ENCODE data around the gene CES5A.

CES5A gene

GRCh38 chr16:55825115-55825728 lies 50.0 kb downstream of the CES5A start:
- no peaks in the 10 kb centered on the region for H3K36me3 ChIP-seq (ENCODE audit: control insufficient read depth, insufficient read depth, low read length)
- no peak overlapping the region for H2BK15ac ChIP-seq (replicated peaks; ENCODE audit: low read depth)
- no peaks in the 10 kb centered on the region for H3K79me1 ChIP-seq (ENCODE audit: low read length)
- no peak overlapping the region for H3K4me3 ChIP-seq (ENCODE audit: low read length)
- no peak overlapping the region for H3K4me2 ChIP-seq (ENCODE audit: low read length)
- no peak overlapping the region for H3K4ac ChIP-seq (ENCODE audit: low read depth, low read length)
- no peak overlapping the region for H4K8ac ChIP-seq (ENCODE audit: low read depth, low read length)
- H3K79me2 ChIP-seq (ENCODE audit: control insufficient read depth, insufficient read depth, low read length): no peaks in the 10 kb centered on the region
- no peak overlapping the region for H3K27ac ChIP-seq (ENCODE audit: low read depth, low read length)
- H3K56ac ChIP-seq (ENCODE audit: low read length): no peak overlapping the region
- no CpG with 5 or more reads among the region's 6 CpGs for WGBS (ENCODE audit: extremely low coverage, insufficient coverage, low lambda C conversion rate)
- H3K27me3 ChIP-seq (ENCODE audit: insufficient read depth, low read length, poor library complexity): no peaks in the 10 kb centered on the region
- DNase-seq: no peak
- no peak overlapping the region for H2BK5ac ChIP-seq (ENCODE audit: low read length)
- H2AK5ac ChIP-seq (ENCODE audit: low read length): no peak overlapping the region
- no peak overlapping the region for H3K9ac ChIP-seq (ENCODE audit: low read length)
- H4K5ac ChIP-seq (ENCODE audit: low read length): no peak overlapping the region
- no peak overlapping the region for H3K18ac ChIP-seq (ENCODE audit: low read length)
- no peak overlapping the region for H2BK120ac ChIP-seq (ENCODE audit: low read depth, low read length)
- H3K23ac ChIP-seq (ENCODE audit: low read length): no peak overlapping the region
- H3K4me1 ChIP-seq (ENCODE audit: control insufficient read depth, low read depth, low read length): no peaks in the 10 kb centered on the region

GRCh38 chr16:55824473-55825000 lies 50.6 kb downstream of the CES5A start:
- H3K9ac ChIP-seq (ENCODE audit: low read length): no peak overlapping the region
- no peaks in the 10 kb centered on the region for H3K27me3 ChIP-seq (ENCODE audit: insufficient read depth, low read length, poor library complexity)
- no peaks in the 10 kb centered on the region for H3K36me3 ChIP-seq (ENCODE audit: control insufficient read depth, insufficient read depth, low read length)
- no peak overlapping the region for H3K27ac ChIP-seq (ENCODE audit: low read depth, low read length)
- no peak overlapping the region for H3K56ac ChIP-seq (ENCODE audit: low read length)
- no peaks in the 10 kb centered on the region for H3K79me2 ChIP-seq (ENCODE audit: control insufficient read depth, insufficient read depth, low read length)
- no peak for DNase-seq
- no CpG with 5 or more reads among the region's 4 CpGs for WGBS (ENCODE audit: extremely low coverage, insufficient coverage, low lambda C conversion rate)
- H3K79me1 ChIP-seq (ENCODE audit: low read length): no peaks in the 10 kb centered on the region
- no peak overlapping the region for H2AK5ac ChIP-seq (ENCODE audit: low read length)
- H3K4me2 ChIP-seq (ENCODE audit: low read length): no peak overlapping the region
- H2BK120ac ChIP-seq (ENCODE audit: low read depth, low read length): no peak overlapping the region
- no peak overlapping the region for H3K23ac ChIP-seq (ENCODE audit: low read length)
- no peak overlapping the region for H4K8ac ChIP-seq (ENCODE audit: low read depth, low read length)
- H3K4me1 ChIP-seq (ENCODE audit: control insufficient read depth, low read depth, low read length): no peaks in the 10 kb centered on the region
- H4K5ac ChIP-seq (ENCODE audit: low read length): no peak overlapping the region
- no peak overlapping the region for H2BK15ac ChIP-seq (replicated peaks; ENCODE audit: low read depth)
- no peak overlapping the region for H3K18ac ChIP-seq (ENCODE audit: low read length)
- H3K4ac ChIP-seq (ENCODE audit: low read depth, low read length): no peak overlapping the region
- H3K4me3 ChIP-seq (ENCODE audit: low read length): no peak overlapping the region
- H2BK5ac ChIP-seq (ENCODE audit: low read length): no peak overlapping the region

- WGBS (ENCODE audit: extremely low coverage, insufficient coverage, low lambda C conversion rate): no CpG with 5 or more reads among the region's 3 CpGs
- no peak overlapping the region for H3K56ac ChIP-seq (ENCODE audit: low read length)
These were observed 52.8 kb downstream of the CES5A start for GRCh38 chr16:55822280-55822810.

GRCh38 chr16:55821210-55821609 lies 54.0 kb downstream of the CES5A start:
- Histone ChIP-seq H3K4ac (ENCODE audit: low read depth, low read length) (no peak overlapping the region), H2BK120ac (ENCODE audit: low read depth, low read length) (no peak overlapping the region), H2BK15ac (replicated peaks; ENCODE audit: low read depth) (no peak overlapping the region), H3K79me2 (ENCODE audit: control insufficient read depth, insufficient read depth, low read length) (no peaks in the 10 kb centered on the region), H4K8ac (ENCODE audit: low read depth, low read length) (no peak overlapping the region), H3K4me2 (ENCODE audit: low read length) (no peak overlapping the region), H3K9ac (ENCODE audit: low read length) (no peak overlapping the region), H3K56ac (ENCODE audit: low read length) (no peak overlapping the region), H3K27me3 (ENCODE audit: insufficient read depth, low read length, poor library complexity) (no peaks in the 10 kb centered on the region), H3K27ac (ENCODE audit: low read depth, low read length) (no peak overlapping the region), H3K4me3 (ENCODE audit: low read length) (no peak overlapping the region), H3K23ac (ENCODE audit: low read length) (no peak overlapping the region), H2BK5ac (ENCODE audit: low read length) (no peak overlapping the region), H3K79me1 (ENCODE audit: low read length) (no peaks in the 10 kb centered on the region), H4K5ac (ENCODE audit: low read length) (no peak overlapping the region), H3K36me3 (ENCODE audit: control insufficient read depth, insufficient read depth, low read length) (no peaks in the 10 kb centered on the region), H3K18ac (ENCODE audit: low read length) (no peak overlapping the region), H2AK5ac (ENCODE audit: low read length) (no peak overlapping the region), H3K4me1 (ENCODE audit: control insufficient read depth, low read depth, low read length) (no peaks in the 10 kb centered on the region)
- WGBS (ENCODE audit: extremely low coverage, insufficient coverage, low lambda C conversion rate): no CpG with 5 or more reads among the region's 4 CpGs
- no peak for DNase-seq

More at GRCh38 chr16:55822280-55822810, 52.8 kb downstream of the CES5A start:
- no peak overlapping the region for H4K5ac ChIP-seq (ENCODE audit: low read length)
- DNase-seq: no peak
- H3K27me3 ChIP-seq (ENCODE audit: insufficient read depth, low read length, poor library complexity): no peaks in the 10 kb centered on the region
- no peak overlapping the region for H2BK5ac ChIP-seq (ENCODE audit: low read length)
- no peak overlapping the region for H2BK120ac ChIP-seq (ENCODE audit: low read depth, low read length)
- H2BK15ac ChIP-seq (replicated peaks; ENCODE audit: low read depth): no peak overlapping the region
- no peak overlapping the region for H3K4me2 ChIP-seq (ENCODE audit: low read length)
- H3K79me2 ChIP-seq (ENCODE audit: control insufficient read depth, insufficient read depth, low read length): no peaks in the 10 kb centered on the region
- H4K8ac ChIP-seq (ENCODE audit: low read depth, low read length): no peak overlapping the region
- no peak overlapping the region for H3K27ac ChIP-seq (ENCODE audit: low read depth, low read length)
- no peaks in the 10 kb centered on the region for H3K4me1 ChIP-seq (ENCODE audit: control insufficient read depth, low read depth, low read length)
- H3K36me3 ChIP-seq (ENCODE audit: control insufficient read depth, insufficient read depth, low read length): no peaks in the 10 kb centered on the region
- H3K18ac ChIP-seq (ENCODE audit: low read length): no peak overlapping the region
- H3K4me3 ChIP-seq (ENCODE audit: low read length): no peak overlapping the region
- H3K23ac ChIP-seq (ENCODE audit: low read length): no peak overlapping the region
- H3K9ac ChIP-seq (ENCODE audit: low read length): no peak overlapping the region
- no peak overlapping the region for H3K4ac ChIP-seq (ENCODE audit: low read depth, low read length)
- no peak overlapping the region for H2AK5ac ChIP-seq (ENCODE audit: low read length)
- no peaks in the 10 kb centered on the region for H3K79me1 ChIP-seq (ENCODE audit: low read length)

GRCh38 chr16:55820615-55821014 lies 54.6 kb downstream of the CES5A start:
- no CpG with 5 or more reads among the region's 3 CpGs for WGBS (ENCODE audit: extremely low coverage, insufficient coverage, low lambda C conversion rate)
- no peak for DNase-seq

More at GRCh38 chr16:55820615-55821014, 54.6 kb downstream of the CES5A start:
- Histone ChIP-seq H3K4me1 (ENCODE audit: control insufficient read depth, low read depth, low read length) (no peaks in the 10 kb centered on the region), H3K79me2 (ENCODE audit: control insufficient read depth, insufficient read depth, low read length) (no peaks in the 10 kb centered on the region), H3K56ac (ENCODE audit: low read length) (no peak overlapping the region), H3K9ac (ENCODE audit: low read length) (no peak overlapping the region), H3K4me2 (ENCODE audit: low read length) (no peak overlapping the region), H3K4ac (ENCODE audit: low read depth, low read length) (no peak overlapping the region), H3K36me3 (ENCODE audit: control insufficient read depth, insufficient read depth, low read length) (no peaks in the 10 kb centered on the region), H4K5ac (ENCODE audit: low read length) (no peak overlapping the region), H3K27ac (ENCODE audit: low read depth, low read length) (no peak overlapping the region), H3K79me1 (ENCODE audit: low read length) (no peaks in the 10 kb centered on the region), H2BK15ac (replicated peaks; ENCODE audit: low read depth) (no peak overlapping the region), H4K8ac (ENCODE audit: low read depth, low read length) (no peak overlapping the region), H2BK5ac (ENCODE audit: low read length) (no peak overlapping the region), H2BK120ac (ENCODE audit: low read depth, low read length) (no peak overlapping the region), H3K27me3 (ENCODE audit: insufficient read depth, low read length, poor library complexity) (no peaks in the 10 kb centered on the region), H2AK5ac (ENCODE audit: low read length) (no peak overlapping the region), H3K4me3 (ENCODE audit: low read length) (no peak overlapping the region), H3K18ac (ENCODE audit: low read length) (no peak overlapping the region), H3K23ac (ENCODE audit: low read length) (no peak overlapping the region)
